ENCODE results near the gene KLHL30.

Gene KLHL30

GRCh38 chr2:238122287-238123217 lies 15.9 kb upstream of the KLHL30 start:
- no CpG with 5 or more reads among the region's 29 CpGs for WGBS (ENCODE audit: insufficient coverage, insufficient read length)
- H3K4me3 ChIP-seq (ENCODE audit: low read length), result no peak overlapping the region

GRCh38 chr2:238123218-238123971 lies 15.1 kb upstream of the KLHL30 start:
- WGBS (ENCODE audit: insufficient coverage, insufficient read length), result no CpG with 5 or more reads among the region's 22 CpGs
- no peaks in the 10 kb centered on the region for H3K36me3 ChIP-seq (ENCODE audit: control insufficient read depth, insufficient read depth, low read length)
- no peak for DNase-seq (ENCODE audit: low read depth, low spot score)
- H3K27me3 ChIP-seq (ENCODE audit: control insufficient read depth, insufficient read depth, low read length), result no peaks in the 10 kb centered on the region
- no peak overlapping the region for H3K27ac ChIP-seq (ENCODE audit: low read length)
- H3K9me3 ChIP-seq (ENCODE audit: control insufficient read depth, insufficient read depth, low read length), result no peaks in the 10 kb centered on the region
- peaks cover 5% of the 10 kb centered on the region; the same call in 1 of the 2 replicates for H3K4me1 ChIP-seq (ENCODE audit: control insufficient read depth, insufficient read depth, low read length)
- H3K4me3 ChIP-seq (ENCODE audit: low read length), result no peak overlapping the region

More at GRCh38 chr2:238122287-238123217, 15.9 kb upstream of the KLHL30 start:
- H3K27ac ChIP-seq (ENCODE audit: low read length), result no peak overlapping the region
- H3K4me1 ChIP-seq (ENCODE audit: control insufficient read depth, insufficient read depth, low read length), result 0 out of 2 replicates have a peak, but pooled peaks cover 3% of the 10 kb centered on the region
- no peaks in the 10 kb centered on the region for H3K27me3 ChIP-seq (ENCODE audit: control insufficient read depth, insufficient read depth, low read length)
- no peaks in the 10 kb centered on the region for H3K36me3 ChIP-seq (ENCODE audit: control insufficient read depth, insufficient read depth, low read length)
- DNase-seq (ENCODE audit: low read depth, low spot score), result no peak
- H3K9me3 ChIP-seq (ENCODE audit: control insufficient read depth, insufficient read depth, low read length), result no peaks in the 10 kb centered on the region

- no peaks in the 10 kb centered on the region for H3K9me3 ChIP-seq (ENCODE audit: control insufficient read depth, insufficient read depth, low read length)
- H3K36me3 ChIP-seq (ENCODE audit: control insufficient read depth, insufficient read depth, low read length), result no peaks in the 10 kb centered on the region
- no peak for DNase-seq (ENCODE audit: low read depth, low spot score)
- no peak overlapping the region for H3K27ac ChIP-seq (ENCODE audit: low read length)
- H3K4me3 ChIP-seq (ENCODE audit: low read length), result no peak overlapping the region
- H3K27me3 ChIP-seq (ENCODE audit: control insufficient read depth, insufficient read depth, low read length), result no peaks in the 10 kb centered on the region
- peaks cover 9% of the 10 kb centered on the region; the same call in 1 of the 2 replicates for H3K4me1 ChIP-seq (ENCODE audit: control insufficient read depth, insufficient read depth, low read length)
- no CpG with 5 or more reads among the region's 14 CpGs for WGBS (ENCODE audit: insufficient coverage, insufficient read length)
Measured at GRCh38 chr2:238123991-238124470, 14.4 kb upstream of the KLHL30 start.

GRCh38 chr2:238124488-238125126 lies 13.9 kb upstream of the KLHL30 start:
- H3K4me3 ChIP-seq (ENCODE audit: low read length), result no peak overlapping the region
- 90% methylated on average over 4 of the region's 19 CpGs for WGBS (ENCODE audit: insufficient coverage, insufficient read length)
- H3K4me1 ChIP-seq (ENCODE audit: control insufficient read depth, insufficient read depth, low read length), result peaks cover 9% of the 10 kb centered on the region; the same call in 1 of the 2 replicates
- DNase-seq (ENCODE audit: low read depth, low spot score), result no peak
- no peaks in the 10 kb centered on the region for H3K9me3 ChIP-seq (ENCODE audit: control insufficient read depth, insufficient read depth, low read length)
- no peaks in the 10 kb centered on the region for H3K36me3 ChIP-seq (ENCODE audit: control insufficient read depth, insufficient read depth, low read length)
- H3K27me3 ChIP-seq (ENCODE audit: control insufficient read depth, insufficient read depth, low read length), result no peaks in the 10 kb centered on the region
- no peak overlapping the region for H3K27ac ChIP-seq (ENCODE audit: low read length)

- Histone ChIP-seq H3K9me3 (ENCODE audit: control insufficient read depth, insufficient read depth, low read length) (no peaks in the 10 kb centered on the region), H3K4me3 (ENCODE audit: low read length) (no peak overlapping the region), H3K36me3 (ENCODE audit: control insufficient read depth, insufficient read depth, low read length) (no peaks in the 10 kb centered on the region), H3K27me3 (ENCODE audit: control insufficient read depth, insufficient read depth, low read length) (no peaks in the 10 kb centered on the region), H3K4me1 (ENCODE audit: control insufficient read depth, insufficient read depth, low read length) (peaks cover 9% of the 10 kb centered on the region; the same call in 1 of the 2 replicates), H3K27ac (ENCODE audit: low read length) (no peak overlapping the region)
- DNase-seq (ENCODE audit: low read depth, low spot score), result no peak
- no CpG with 5 or more reads among the region's 20 CpGs for WGBS (ENCODE audit: insufficient coverage, insufficient read length)
Measured at GRCh38 chr2:238125127-238125885, 13.2 kb upstream of the KLHL30 start.

- Histone ChIP-seq H3K36me3 (ENCODE audit: control insufficient read depth, insufficient read depth, low read length) (no peaks in the 10 kb centered on the region), H3K27me3 (ENCODE audit: control insufficient read depth, insufficient read depth, low read length) (no peaks in the 10 kb centered on the region), H3K4me3 (ENCODE audit: low read length) (no peak overlapping the region), H3K9me3 (ENCODE audit: control insufficient read depth, insufficient read depth, low read length) (no peaks in the 10 kb centered on the region), H3K27ac (ENCODE audit: low read length) (no peak overlapping the region), H3K4me1 (ENCODE audit: control insufficient read depth, insufficient read depth, low read length) (peaks cover 8% of the 10 kb centered on the region; the same call in 1 of the 2 replicates)
- DNase-seq (ENCODE audit: low read depth, low spot score), result no peak
- WGBS (ENCODE audit: insufficient coverage, insufficient read length), result no CpG with 5 or more reads among the region's 2 CpGs
Measured at GRCh38 chr2:238126338-238126737, 12.1 kb upstream of the KLHL30 start.

- Histone ChIP-seq H3K9me3 (ENCODE audit: control insufficient read depth, insufficient read depth, low read length) (no peaks in the 10 kb centered on the region), H3K4me3 (ENCODE audit: low read length) (no peak overlapping the region), H3K4me1 (ENCODE audit: control insufficient read depth, insufficient read depth, low read length) (peaks cover 8% of the 10 kb centered on the region; the same call in 1 of the 2 replicates), H3K27me3 (ENCODE audit: control insufficient read depth, insufficient read depth, low read length) (no peaks in the 10 kb centered on the region), H3K36me3 (ENCODE audit: control insufficient read depth, insufficient read depth, low read length) (no peaks in the 10 kb centered on the region), H3K27ac (ENCODE audit: low read length) (no peak overlapping the region)
- no peak for DNase-seq (ENCODE audit: low read depth, low spot score)
- WGBS (ENCODE audit: insufficient coverage, insufficient read length), result 100% methylated on average over 2 of the region's 2 CpGs
Measured at GRCh38 chr2:238126775-238127164, 11.7 kb upstream of the KLHL30 start.

- DNase-seq (ENCODE audit: low read depth, low spot score), result no peak
- no peaks in the 10 kb centered on the region for H3K36me3 ChIP-seq (ENCODE audit: control insufficient read depth, insufficient read depth, low read length)
- WGBS (ENCODE audit: insufficient coverage, insufficient read length), result no CpG with 5 or more reads among the region's 36 CpGs
- no peaks in the 10 kb centered on the region for H3K9me3 ChIP-seq (ENCODE audit: control insufficient read depth, insufficient read depth, low read length)
- no peak overlapping the region for H3K4me3 ChIP-seq (ENCODE audit: low read length)
- H3K4me1 ChIP-seq (ENCODE audit: control insufficient read depth, insufficient read depth, low read length), result peaks cover 8% of the 10 kb centered on the region; the same call in 1 of the 2 replicates
- no peaks in the 10 kb centered on the region for H3K27me3 ChIP-seq (ENCODE audit: control insufficient read depth, insufficient read depth, low read length)
- no peak overlapping the region for H3K27ac ChIP-seq (ENCODE audit: low read length)
Measured at GRCh38 chr2:238127165-238128060, 11.1 kb upstream of the KLHL30 start.

GRCh38 chr2:238128061-238128440 lies 10.4 kb upstream of the KLHL30 start:
- no peak for DNase-seq (ENCODE audit: low read depth, low spot score)
- no peak overlapping the region for H3K27ac ChIP-seq (ENCODE audit: low read length)
- peaks cover 8% of the 10 kb centered on the region; the same call in 1 of the 2 replicates for H3K4me1 ChIP-seq (ENCODE audit: control insufficient read depth, insufficient read depth, low read length)
- no peaks in the 10 kb centered on the region for H3K9me3 ChIP-seq (ENCODE audit: control insufficient read depth, insufficient read depth, low read length)
- H3K27me3 ChIP-seq (ENCODE audit: control insufficient read depth, insufficient read depth, low read length), result no peaks in the 10 kb centered on the region
- no peak overlapping the region for H3K4me3 ChIP-seq (ENCODE audit: low read length)
- WGBS (ENCODE audit: insufficient coverage, insufficient read length), result no CpG with 5 or more reads among the region's 22 CpGs
- no peaks in the 10 kb centered on the region for H3K36me3 ChIP-seq (ENCODE audit: control insufficient read depth, insufficient read depth, low read length)

Data from iPS DF 6.9 (cell line).